Mucosa of stomach (tissue), 1 donor: ENCODE measurements around the gene JAKMIP2.
"Not testable (repeated sequence)": the region's sequence is repeated elsewhere in the genome, so short reads cannot be mapped to it uniquely, and the experiment has no call there.

Source experiments
- H3K27me3 ChIP-seq: one replicate; pipeline ENCODE4 v1.7.0; 2013; ENCODE audit warnings: mild to moderate bottlenecking, low read length; ENCODE audit not compliant: control insufficient read depth, insufficient read depth
- H3K36me3 ChIP-seq: one replicate; pipeline ENCODE4 v1.7.0; 2013; ENCODE audit warnings: low read length; ENCODE audit not compliant: control insufficient read depth, insufficient read depth
- H3K4me1 ChIP-seq: one replicate; pipeline ENCODE4 v1.7.0; 2013; ENCODE audit warnings: mild to moderate bottlenecking, low read length; ENCODE audit not compliant: control insufficient read depth, insufficient read depth
- H3K4me3 ChIP-seq: one replicate; pipeline ENCODE4 v1.7.0; 2013; ENCODE audit warnings: low read length
- H3K9ac ChIP-seq: one replicate; pipeline ENCODE4 v1.7.0; 2013; ENCODE audit warnings: mild to moderate bottlenecking, low read length, moderate library complexity
- H3K9me3 ChIP-seq: one replicate; pipeline ENCODE4 v1.7.0; 2013; ENCODE audit warnings: mild to moderate bottlenecking, low read length, moderate library complexity; ENCODE audit not compliant: control insufficient read depth
- donor health status: Pancreatic carcinoma.

JAKMIP2 gene

GRCh38 chr5:147737921-147738320, 44.6 kb downstream of the JAKMIP2 start:
- Histone ChIP-seq H3K4me3 (no peak overlapping the region), H3K4me1 (peaks cover 6% of the 10 kb centered on the region), H3K9me3 (no peaks in the 10 kb centered on the region), H3K9ac (no peak overlapping the region), H3K27me3 (no peaks in the 10 kb centered on the region), H3K36me3 (no peaks in the 10 kb centered on the region)

GRCh38 chr5:147735621-147736125, 46.9 kb downstream of the JAKMIP2 start:
- Histone ChIP-seq H3K4me3 (no peak overlapping the region), H3K27me3 (no peaks in the 10 kb centered on the region), H3K36me3 (no peaks in the 10 kb centered on the region), H3K9ac (no peak overlapping the region), H3K4me1 (peaks cover 14% of the 10 kb centered on the region), H3K9me3 (no peaks in the 10 kb centered on the region)

GRCh38 chr5:147734894-147735293, 47.6 kb downstream of the JAKMIP2 start:
- H3K4me1 ChIP-seq, result peaks cover 14% of the 10 kb centered on the region
- H3K4me3 ChIP-seq, result no peak overlapping the region
- H3K9ac ChIP-seq, result no peak overlapping the region
- no peaks in the 10 kb centered on the region for H3K9me3 ChIP-seq
- no peaks in the 10 kb centered on the region for H3K27me3 ChIP-seq
- no peaks in the 10 kb centered on the region for H3K36me3 ChIP-seq

- no peaks in the 10 kb centered on the region for H3K9me3 ChIP-seq
- H3K4me1 ChIP-seq, result peaks cover 14% of the 10 kb centered on the region
- H3K36me3 ChIP-seq, result no peaks in the 10 kb centered on the region
- no peak overlapping the region for H3K9ac ChIP-seq
- H3K4me3 ChIP-seq, result no peak overlapping the region
- H3K27me3 ChIP-seq, result no peaks in the 10 kb centered on the region
Measured at GRCh38 chr5:147733075-147733474, 49.5 kb downstream of the JAKMIP2 start.

- no peaks in the 10 kb centered on the region for H3K9me3 ChIP-seq
- H3K4me1 ChIP-seq, result peaks cover 14% of the 10 kb centered on the region
- H3K27me3 ChIP-seq, result no peaks in the 10 kb centered on the region
- no peaks in the 10 kb centered on the region for H3K36me3 ChIP-seq
- H3K9ac ChIP-seq, result no peak overlapping the region
- no peak overlapping the region for H3K4me3 ChIP-seq
Measured at GRCh38 chr5:147732291-147732883, 50.1 kb downstream of the JAKMIP2 start.

GRCh38 chr5:147731431-147732290, 50.9 kb downstream of the JAKMIP2 start:
- H3K9ac ChIP-seq, result no peak overlapping the region

GRCh38 chr5:147727200-147727599, 55.3 kb downstream of the JAKMIP2 start:
- no peak overlapping the region for H3K4me3 ChIP-seq
- no peak overlapping the region for H3K9ac ChIP-seq
- no peaks in the 10 kb centered on the region for H3K27me3 ChIP-seq
- H3K4me1 ChIP-seq, result peaks cover 8% of the 10 kb centered on the region
- no peaks in the 10 kb centered on the region for H3K9me3 ChIP-seq
- no peaks in the 10 kb centered on the region for H3K36me3 ChIP-seq

More at GRCh38 chr5:147731431-147732290, 50.9 kb downstream of the JAKMIP2 start:
- Histone ChIP-seq H3K36me3 (no peaks in the 10 kb centered on the region), H3K4me3 (no peak overlapping the region), H3K4me1 (peaks cover 14% of the 10 kb centered on the region), H3K27me3 (no peaks in the 10 kb centered on the region), H3K9me3 (no peaks in the 10 kb centered on the region)

- not testable (repeated sequence) for H3K9me3 ChIP-seq, H3K36me3 ChIP-seq, H3K4me1 ChIP-seq, H3K4me3 ChIP-seq, H3K9ac ChIP-seq, H3K27me3 ChIP-seq
Measured at GRCh38 chr5:147721191-147721960, 61.2 kb downstream of the JAKMIP2 start.

GRCh38 chr5:147713550-147714295, 68.8 kb downstream of the JAKMIP2 start:
- H3K4me3 ChIP-seq, result no peak overlapping the region
- H3K4me1 ChIP-seq, result peaks cover 12% of the 10 kb centered on the region
- H3K36me3 ChIP-seq, result no peaks in the 10 kb centered on the region
- no peak overlapping the region for H3K9ac ChIP-seq
- no peaks in the 10 kb centered on the region for H3K9me3 ChIP-seq
- no peaks in the 10 kb centered on the region for H3K27me3 ChIP-seq

GRCh38 chr5:147712598-147712997, 69.9 kb downstream of the JAKMIP2 start:
- no peak overlapping the region for H3K4me3 ChIP-seq

GRCh38 chr5:147712019-147712418, 70.5 kb downstream of the JAKMIP2 start:
- Histone ChIP-seq H3K27me3 (no peaks in the 10 kb centered on the region), H3K4me3 (no peak overlapping the region), H3K9ac (no peak overlapping the region), H3K9me3 (no peaks in the 10 kb centered on the region), H3K4me1 (peaks cover 12% of the 10 kb centered on the region), H3K36me3 (no peaks in the 10 kb centered on the region)

More at GRCh38 chr5:147712598-147712997, 69.9 kb downstream of the JAKMIP2 start:
- H3K27me3 ChIP-seq, result no peaks in the 10 kb centered on the region
- H3K9me3 ChIP-seq, result no peaks in the 10 kb centered on the region
- H3K4me1 ChIP-seq, result peaks cover 12% of the 10 kb centered on the region
- no peaks in the 10 kb centered on the region for H3K36me3 ChIP-seq
- H3K9ac ChIP-seq, result no peak overlapping the region
